Right lobe of liver (tissue), 6 donors: Measurements from ENCODE around the gene BRIP1. TPM values are rescaled to one million over a fixed set of nuclear protein-coding genes. Genes with fewer than 3 reads are reported as not detected.

ENCODE experiments used
- ATAC-seq, 4 donors: fragments of 200-7000 bp; cut with Tn5 transposase; one replicate each; pipeline ENCODE4 v1.9.1; 2020; ENCODE audit warnings: mild to moderate bottlenecking in 4 of 4, moderate library complexity in 4 of 4
- DNase-seq, 3 donors: peaks; one replicate each; pipeline ENCODE4 v3.0.0-alpha.2; 2020
- H3K27ac ChIP-seq, 3 donors: fragments of 200-600 bp; one replicate each; pipeline ENCODE4 v1.8.0; 2022
- H3K27me3 ChIP-seq, 2 donors: fragments of 200-600 bp; one replicate each; pipeline ENCODE4 v1.8.0; 2022
- H3K36me3 ChIP-seq, 4 donors: fragments of 200-600 bp; sonication (generic) in 1 of 4; one replicate each; pipeline versions ENCODE4 v1.5.1 to v1.8.0; 2017 to 2022; ENCODE audit warnings: control low read depth in 1 of 4
- H3K4me1 ChIP-seq, 4 donors: fragments of 200-600 bp; sonication (generic) in 1 of 4; one replicate each; pipeline versions ENCODE4 v1.5.1 to v1.8.0; 2017 to 2022; ENCODE audit warnings: control low read depth in 1 of 4
- H3K4me3 ChIP-seq, 3 donors: fragments of 200-600 bp; one replicate each; pipeline ENCODE4 v1.8.0; 2022
- H3K9me3 ChIP-seq, 4 donors: fragments of 200-600 bp; sonication (generic) in 1 of 4; one replicate each; pipeline versions ENCODE4 v1.5.1 to v1.8.0; 2017 to 2022; ENCODE audit warnings: control low read depth in 1 of 4
- CTCF ChIP-seq, 4 donors: fragments of 200-600 bp in 3 of 4; fragments of 450-650 bp in 1 of 4; IDR thresholded peaks; one replicate each; pipeline versions ENCODE4 v1.5.1 to v1.8.0; 2016 to 2022; ENCODE audit warnings: antibody characterized with exemption in 4 of 4, mild to moderate bottlenecking in 2 of 4
- POLR2A ChIP-seq: fragments of 450-650 bp; IDR thresholded peaks from one replicate; pipeline ENCODE4 v1.6.1; 2017; ENCODE audit warnings: antibody characterized with exemption, mild to moderate bottlenecking
- WGBS: methylation state at CpG from one replicate; pipeline ENCODE4 v1.1.6; 2018; ENCODE audit warnings: low coverage, low lambda C conversion rate; ENCODE audit not compliant: insufficient coverage; ENCODE audit errors: missing lambda C conversion rate; 5-methylcytosine and 5-hydroxymethylcytosine counted together
- intact Hi-C, 2 donors: fragments of 100-400 bp; cut with DNase I; formaldehyde crosslinking; loops; one replicate each; pipeline versions ENCODE4 v1.11.2 to v1.14.1; 2022
- total RNA-seq, 6 experiments: library from RNA; depleted of rRNA in 2 of 6; stranded (reverse); fragments of >200 nt in 2 of 6; fragmentation: NEBNext Ultra II Directional in 3 of 6; extraction: Animal tissue kit (Norgen Biotek cat#: 25700) in 3 of 6; gene quantifications; one replicate each; pipeline versions ENCODE4 v1.1.0 to v1.2.4, GENCODE V29; 2016 to 2023
- donor health status: DM: no; HTN: yes; CAD: no.
- donor health status: DM: no; HTN: no; CAD: no.
- donor health status: DM: no; HTN: no; CAD: no.
- donor health status: DM: no; HTN: yes; CAD: no.
- donor health status: DM: no; HTN: yes; CAD: no.

The BRIP1 gene
- total RNA-seq, 6 experiments from 2014 or later: 1.0 to 1.6 (median 1.1) TPM

- Histone ChIP-seq H3K36me3 (no peaks in the 10 kb centered on the region), H3K9me3 (no peaks in the 10 kb centered on the region), H3K4me1 (no peaks in the 10 kb centered on the region), H3K27ac (no peak overlapping the region), H3K4me3 (no peak overlapping the region), H3K27me3 (no peaks in the 10 kb centered on the region)
- no peak for ATAC-seq
- WGBS: 32% methylated on average over 2 of the region's 2 CpGs
- intact Hi-C loops: no loop called here
- no peak for TF ChIP-seq CTCF (IDR thresholded peaks at IDR 0.05)
- TF ChIP-seq POLR2A: no peak
- no peak for DNase-seq
These were observed 53.4 kb downstream of the BRIP1 start for GRCh38 chr17:61809816-61810392.

- WGBS: 95% methylated on average over 8 of the region's 8 CpGs
- no peaks in the 10 kb centered on the region for H3K36me3 ChIP-seq
- no peak for ATAC-seq
These were observed 54.9 kb downstream of the BRIP1 start for GRCh38 chr17:61808442-61808841.

GRCh38 chr17:61806936-61807335 lies 56.4 kb downstream of the BRIP1 start:
- Histone ChIP-seq H3K27ac (no peak overlapping the region), H3K36me3 (no peaks in the 10 kb centered on the region), H3K4me3 (no peak overlapping the region), H3K9me3 (no peaks in the 10 kb centered on the region), H3K27me3 (no peaks in the 10 kb centered on the region), H3K4me1 (no peaks in the 10 kb centered on the region)
- no peak for ATAC-seq
- intact Hi-C loops: no loop called here
- WGBS: 100% methylated on average over 1 of the region's 1 CpG
- DNase-seq: no peak
- TF ChIP-seq CTCF (IDR thresholded peaks at IDR 0.05) (no peak), POLR2A (no peak)

More at GRCh38 chr17:61808442-61808841, 54.9 kb downstream of the BRIP1 start:
- H3K9me3 ChIP-seq: no peaks in the 10 kb centered on the region
- no peaks in the 10 kb centered on the region for H3K4me1 ChIP-seq
- no peak overlapping the region for H3K4me3 ChIP-seq
- H3K27me3 ChIP-seq: no peaks in the 10 kb centered on the region
- intact Hi-C loops: no loop called here
- no peak for DNase-seq
- no peak overlapping the region for H3K27ac ChIP-seq
- TF ChIP-seq CTCF (IDR thresholded peaks at IDR 0.05) (no peak), POLR2A (no peak)

GRCh38 chr17:61806081-61806828 lies 57.1 kb downstream of the BRIP1 start:
- no peaks in the 10 kb centered on the region for H3K4me1 ChIP-seq
- no peak overlapping the region for H3K27ac ChIP-seq
- intact Hi-C loops: no loop called here
- 92% methylated on average over 7 of the region's 7 CpGs for WGBS
- no peak for ATAC-seq
- H3K36me3 ChIP-seq: no peaks in the 10 kb centered on the region
- no peak overlapping the region for H3K4me3 ChIP-seq
- no peak for DNase-seq
- H3K9me3 ChIP-seq: no peaks in the 10 kb centered on the region
- H3K27me3 ChIP-seq: no peaks in the 10 kb centered on the region
- TF ChIP-seq POLR2A: no peak
- TF ChIP-seq CTCF (IDR thresholded peaks at IDR 0.05): no peak
